CD8-positive, alpha-beta memory T cell (primary cell): ENCODE results near the gene ECI1. TPM values are rescaled to one million over a fixed set of nuclear protein-coding genes. Genes with fewer than 3 reads are reported as not detected.

Source experiments
- CTCF ChIA-PET: fragments of 350-600 bp; sonication (Branson Sonifier 250); formaldehyde crosslinking; loops from one replicate; lab custom pipeline; 2021; ENCODE audit warnings: antibody characterized with exemption; lab: Charles Lee
- POLR2A ChIA-PET: fragments of 350-600 bp; sonication (Branson Sonifier 250); formaldehyde crosslinking; loops from one replicate; lab custom pipeline; 2021; ENCODE audit warnings: antibody characterized with exemption; lab: Charles Lee
- DNase-seq, 5 donors: peaks; one replicate each; pipeline versions ENCODE4 v3.0.0 to v3.0.0-alpha.2; 2020 to 2022; ENCODE audit warnings: mixed read lengths in 1 of 5
- H3K27ac ChIP-seq: one replicate; pipeline ENCODE4 v1.7.0; 2013; ENCODE audit warnings: low read depth, mild to moderate bottlenecking, low read length, moderate library complexity
- H3K27me3 ChIP-seq: 2 replicates; pipeline ENCODE4 v1.7.0; 2013; ENCODE audit warnings: low read length, mild to moderate bottlenecking; ENCODE audit not compliant: insufficient read depth, poor library complexity, severe bottlenecking
- H3K36me3 ChIP-seq: 2 replicates; pipeline ENCODE4 v1.7.0; 2013; ENCODE audit warnings: mild to moderate bottlenecking, low read length, moderate library complexity; ENCODE audit not compliant: insufficient read depth
- H3K4me1 ChIP-seq: 2 replicates; pipeline ENCODE4 v1.7.0; 2013; ENCODE audit warnings: mild to moderate bottlenecking, low read length, moderate library complexity; ENCODE audit not compliant: insufficient read depth
- H3K4me3 ChIP-seq: 2 replicates; pipeline ENCODE4 v1.7.0; 2013; ENCODE audit warnings: mild to moderate bottlenecking, low read length
- H3K9me3 ChIP-seq: 2 replicates; pipeline ENCODE4 v1.7.0; 2013; ENCODE audit warnings: mild to moderate bottlenecking, low read length
- H3K27ac Mint-ChIP-seq, 8 donors: one replicate each; pipeline ENCODE4 v1.8.0; 2020 to 2021; ENCODE audit warnings: mixed read lengths in 8 of 8, mild to moderate bottlenecking in 6 of 8, inconsistent platforms in 3 of 8, moderate library complexity in 3 of 8
- H3K27me3 Mint-ChIP-seq, 2 donors: one replicate each; pipeline ENCODE4 v1.8.0; 2020 to 2021; ENCODE audit warnings: mixed read lengths in 2 of 2, mild to moderate bottlenecking in 1 of 2, moderate library complexity in 1 of 2
- H3K36me3 Mint-ChIP-seq, 3 donors: one replicate each; pipeline ENCODE4 v1.8.0; 2020 to 2021; ENCODE audit warnings: mixed read lengths in 3 of 3, inconsistent platforms in 1 of 3, mild to moderate bottlenecking in 1 of 3
- H3K4me1 Mint-ChIP-seq, 3 donors: one replicate each; pipeline ENCODE4 v1.8.0; 2020 to 2021; ENCODE audit warnings: mixed read lengths in 3 of 3, inconsistent platforms in 1 of 3, mild to moderate bottlenecking in 1 of 3
- H3K4me3 Mint-ChIP-seq, 7 donors: one replicate each; pipeline ENCODE4 v1.8.0; 2020 to 2021; ENCODE audit warnings: mixed read lengths in 7 of 7, mild to moderate bottlenecking in 6 of 7, moderate library complexity in 4 of 7, inconsistent platforms in 2 of 7
- H3K9me3 Mint-ChIP-seq, 5 donors: one replicate each; pipeline ENCODE4 v1.8.0; 2020 to 2022; ENCODE audit warnings: mixed read lengths in 5 of 5, mild to moderate bottlenecking in 3 of 5, moderate library complexity in 2 of 5, inconsistent platforms in 1 of 5
- polyA plus RNA-seq: library from polyadenylated mRNA; unstranded; fragments of 300-500 nt; fragmentation: Illumina TruSeq; gene quantifications from one replicate; pipeline ENCODE4 v1.2.3, GENCODE V29; 2021
- total RNA-seq, 2 experiments: library from RNA; stranded (reverse); gene quantifications; one replicate each; pipeline ENCODE4 v1.2.3, GENCODE V29; 2021

ECI1 gene
- total and polyA plus RNA-seq, 3 experiments from 2014 or later = 30.3 to 45.9 (median 33.1) TPM

GRCh38 chr16:2226245-2226793 lies 25.1 kb downstream of the ECI1 start:
- H3K27ac ChIP-seq = no peak overlapping the region
- ChIA-PET POLR2A (no interaction called here), CTCF (no interaction called here)
- no peak for DNase-seq
- peaks cover 10% of the 10 kb centered on the region for H3K36me3 ChIP-seq
- H3K9me3 ChIP-seq = no peaks in the 10 kb centered on the region
- H3K4me1 ChIP-seq = peaks cover 11% of the 10 kb centered on the region
- H3K4me3 Mint-ChIP-seq = peak overlapping the region in 5 of 7 donors; percentile 33 to 85 (median 52)
- no peaks in the 10 kb centered on the region for H3K27me3 Mint-ChIP-seq
- peaks cover 9 to 32% (median 17%) of the 10 kb centered on the region in 3 donors for H3K4me1 Mint-ChIP-seq
- no peak overlapping the region for H3K4me3 ChIP-seq
- no peaks in the 10 kb centered on the region for H3K9me3 Mint-ChIP-seq
- H3K27ac Mint-ChIP-seq = peak overlapping the region in 3 of 8 donors; percentile 30 to 68 (median 38)
- peaks cover 0 to 36% (median 0%) of the 10 kb centered on the region in 3 donors for H3K36me3 Mint-ChIP-seq
- no peaks in the 10 kb centered on the region for H3K27me3 ChIP-seq

DNA sequence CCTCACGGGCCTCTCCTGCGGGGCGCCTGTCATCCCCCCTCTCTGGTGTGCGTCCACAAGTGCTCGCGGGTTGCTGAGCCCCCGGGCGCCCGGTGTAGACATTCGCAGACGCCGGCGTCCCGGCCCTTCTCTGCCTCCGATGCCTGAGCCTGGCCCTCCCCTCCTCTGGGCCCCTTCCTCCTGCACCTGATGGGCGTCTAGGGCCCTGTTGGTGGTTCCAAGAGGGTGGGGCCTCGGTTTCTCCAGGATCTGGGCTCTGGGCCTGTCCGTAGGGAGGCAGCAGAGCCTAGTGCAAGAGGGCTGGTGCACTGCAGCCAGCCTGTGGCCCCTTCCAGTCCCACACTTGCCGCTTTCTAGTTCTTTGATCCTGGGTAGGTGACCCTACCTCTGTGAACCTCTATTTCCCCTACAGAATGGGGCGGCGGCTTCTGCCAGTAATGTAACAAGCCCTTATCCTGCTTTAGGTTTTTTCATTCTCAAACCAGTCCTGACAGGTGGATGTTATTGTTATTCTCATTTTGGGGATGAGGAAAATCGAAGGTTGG lies 27.4 kb downstream of the ECI1 start:
- ChIA-PET POLR2A (interaction anchor here (1.9 kb wide), 1 partner anchor 10 kb away, joined by 12 read pairs; the partner anchor contains the start of gene PGP), CTCF (no interaction called here)
- Mint-ChIP-seq H3K27ac (peak overlapping the region in 7 of 8 donors; percentile 23 to 93 (median 54)), H3K36me3 (peaks cover 0 to 16% (median 0%) of the 10 kb centered on the region in 3 donors), H3K9me3 (no peaks in the 10 kb centered on the region), H3K4me3 (peak overlapping the region; percentile 78 to 94 (median 84)), H3K27me3 (no peaks in the 10 kb centered on the region), H3K4me1 (peaks cover 9 to 32% (median 17%) of the 10 kb centered on the region in 3 donors)
- H3K4me1 ChIP-seq = peaks cover 11% of the 10 kb centered on the region
- peak overlapping the region; percentile 82 for H3K27ac ChIP-seq
- H3K4me3 ChIP-seq = peak overlapping the region; percentile 87
- no peaks in the 10 kb centered on the region for H3K27me3 ChIP-seq
- H3K36me3 ChIP-seq = no peaks in the 10 kb centered on the region
- no peak for DNase-seq
- H3K9me3 ChIP-seq = no peaks in the 10 kb centered on the region

DNA sequence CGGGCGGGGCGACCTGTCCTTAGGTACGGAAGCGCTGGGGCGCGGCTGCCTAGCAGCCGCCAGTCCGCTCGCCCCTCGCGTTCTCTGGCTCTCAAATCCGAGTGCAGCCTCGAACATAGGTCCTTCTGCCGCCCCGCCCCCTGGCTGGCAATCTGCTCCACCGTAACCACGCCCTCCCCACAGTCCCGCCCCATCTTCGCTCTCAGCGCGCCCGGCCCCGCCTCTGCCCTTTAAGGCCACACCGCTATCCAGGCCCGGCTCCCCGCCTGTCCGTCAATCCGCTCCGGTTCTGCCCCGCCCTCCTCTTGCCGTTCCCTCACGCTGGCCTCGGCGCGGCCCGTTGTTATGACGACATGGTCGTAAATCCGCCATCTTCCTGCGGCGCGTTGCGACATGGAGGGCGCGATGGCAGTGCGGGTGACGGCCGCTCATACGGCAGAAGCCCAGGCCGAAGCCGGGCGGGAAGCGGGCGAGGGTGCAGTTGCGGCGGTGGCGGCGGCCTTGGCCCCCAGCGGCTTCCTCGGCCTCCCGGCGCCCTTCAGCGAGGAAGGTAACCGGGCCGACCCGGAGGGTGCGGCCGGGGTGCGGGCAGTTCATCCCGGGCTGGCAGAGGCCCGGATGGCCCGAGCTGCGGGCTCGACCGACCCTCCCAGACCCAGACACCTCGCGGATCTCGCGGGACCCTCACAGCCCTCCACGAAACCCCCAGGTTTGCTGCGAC lies 28.0 kb downstream of the ECI1 start, which contains the start of gene E4F1:
Gene E4F1, plus strand, starts transcription at position 371 of the 721 bp plus-strand sequence. Its CDS starts 23 bp downstream, at position 394.
- ChIA-PET POLR2A (interaction anchor here (1.9 kb wide), 1 partner anchor 9 kb away, joined by 12 read pairs; the partner anchor contains the start of gene PGP), CTCF (no interaction called here)
- no peaks in the 10 kb centered on the region for H3K9me3 ChIP-seq
- H3K4me1 ChIP-seq = peaks cover 11% of the 10 kb centered on the region
- H3K27me3 Mint-ChIP-seq = no peaks in the 10 kb centered on the region
- no peaks in the 10 kb centered on the region for H3K27me3 ChIP-seq
- peaks cover 0 to 12% (median 0%) of the 10 kb centered on the region in 3 donors for H3K36me3 Mint-ChIP-seq
- H3K27ac ChIP-seq = peak within 1 kb of the TSS; percentile 82
- peak; percentile 97 to 99 (median 99) for DNase-seq
- H3K9me3 Mint-ChIP-seq = no peaks in the 10 kb centered on the region
- H3K27ac Mint-ChIP-seq = peak within 1 kb of the TSS; percentile 71 to 96 (median 80)
- peak within 1 kb of the TSS; percentile 87 for H3K4me3 ChIP-seq
- peaks cover 9 to 32% (median 17%) of the 10 kb centered on the region in 3 donors for H3K4me1 Mint-ChIP-seq
- H3K4me3 Mint-ChIP-seq = peak within 1 kb of the TSS; percentile 84 to 94 (median 87)
- no peaks in the 10 kb centered on the region for H3K36me3 ChIP-seq

DNA sequence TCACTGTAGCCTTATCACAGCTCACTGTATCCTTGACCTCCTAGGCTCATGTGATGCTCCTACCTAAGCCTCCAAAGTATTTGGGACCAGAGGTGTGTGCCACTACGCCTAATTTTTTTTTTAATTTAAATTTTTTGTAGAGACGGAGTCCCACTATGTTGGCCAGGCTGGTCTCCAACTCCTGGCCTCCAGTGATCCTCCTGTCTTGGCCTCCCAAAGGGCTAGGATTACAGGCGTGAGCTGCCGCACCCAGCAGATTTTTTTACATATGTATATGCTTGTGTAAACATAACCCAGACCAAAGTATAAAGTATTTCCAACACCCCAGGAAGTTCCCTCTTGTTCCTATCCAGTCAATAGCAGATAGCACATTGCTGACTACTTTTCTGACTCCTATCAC lies 35.1 kb downstream of the ECI1 start:
- no peaks in the 10 kb centered on the region for H3K9me3 ChIP-seq

GRCh38 chr16:2214719-2214968 lies 36.7 kb downstream of the ECI1 start, which contains the start of gene PGP:
Gene PGP, minus strand, starts transcription at chr16:2214840. Its CDS starts 63 bp downstream, at chr16:2214777.
- Mint-ChIP-seq H3K27me3 (no peaks in the 10 kb centered on the region), H3K4me1 (peaks cover 16 to 26% (median 17%) of the 10 kb centered on the region in 3 donors), H3K27ac (peak within 1 kb of the TSS; percentile 75 to 95 (median 84)), H3K9me3 (no peaks in the 10 kb centered on the region), H3K36me3 (peaks cover 0 to 19% (median 0%) of the 10 kb centered on the region in 3 donors), H3K4me3 (peak within 1 kb of the TSS; percentile 82 to 95 (median 89))
- Histone ChIP-seq H3K27me3 (no peaks in the 10 kb centered on the region), H3K27ac (peak within 1 kb of the TSS; percentile 89), H3K4me3 (peak within 1 kb of the TSS; percentile 93), H3K9me3 (no peaks in the 10 kb centered on the region), H3K4me1 (peaks cover 15% of the 10 kb centered on the region), H3K36me3 (no peaks in the 10 kb centered on the region)
- ChIA-PET POLR2A (interaction anchor here (0.5 to 2.1 kb wide), 16 partner anchors 9 to 1971 kb away, joined by 3 to 20 read pairs (median 6); partner anchors contain the start of genes DNASE1L2, E4F1, ECI1 and MLST8), CTCF (interaction anchor here (1.0 to 1.6 kb wide), 3 partner anchors 9 to 74 kb away, joined by 3 read pairs; partner anchors contain the start of gene MLST8)
- DNase-seq = no peak

More for the DNA sequence above, 35.1 kb downstream of the ECI1 start:
- no peaks in the 10 kb centered on the region for H3K36me3 ChIP-seq
- Mint-ChIP-seq H3K27ac (peak overlapping the region in 2 of 8 donors; percentile 33 to 38), H3K4me3 (peak overlapping the region in 6 of 7 donors; percentile 39 to 95 (median 58)), H3K9me3 (no peaks in the 10 kb centered on the region), H3K27me3 (no peaks in the 10 kb centered on the region), H3K4me1 (peaks cover 16 to 26% (median 17%) of the 10 kb centered on the region in 3 donors), H3K36me3 (peaks cover 0 to 16% (median 0%) of the 10 kb centered on the region in 3 donors)
- peak overlapping the region; percentile 89 for H3K27ac ChIP-seq
- H3K4me3 ChIP-seq = no peak overlapping the region
- ChIA-PET POLR2A (interaction anchor here (0.6 kb wide), 1 partner anchor 33 kb away, joined by 4 read pairs; no protein-coding TSS in a partner anchor), CTCF (no interaction called here)
- H3K27me3 ChIP-seq = no peaks in the 10 kb centered on the region
- DNase-seq = no peak
- H3K4me1 ChIP-seq = peaks cover 15% of the 10 kb centered on the region

GRCh38 chr16:2213817-2214718 lies 37.3 kb downstream of the ECI1 start:
- POLR2A ChIA-PET = interaction anchor here (0.5 to 2.1 kb wide), 15 partner anchors 8 to 1971 kb away, joined by 3 to 20 read pairs (median 7); partner anchors contain the start of genes DNASE1L2, E4F1, ECI1 and MLST8
- peak overlapping the region in 5 of 8 donors; percentile 19 to 95 (median 60) for H3K27ac Mint-ChIP-seq
- peaks cover 0 to 21% (median 0%) of the 10 kb centered on the region in 3 donors for H3K36me3 Mint-ChIP-seq
- Histone ChIP-seq H3K9me3 (no peaks in the 10 kb centered on the region), H3K4me3 (peak overlapping the region; percentile 49), H3K27me3 (no peaks in the 10 kb centered on the region), H3K36me3 (no peaks in the 10 kb centered on the region), H3K4me1 (peaks cover 15% of the 10 kb centered on the region), H3K27ac (peak overlapping the region; percentile 51)
- H3K4me1 Mint-ChIP-seq = peaks cover 16 to 26% (median 17%) of the 10 kb centered on the region in 3 donors
- DNase-seq = no peak
- no peaks in the 10 kb centered on the region for H3K27me3 Mint-ChIP-seq
- CTCF ChIA-PET = interaction anchor here (1.1 to 1.6 kb wide), 2 partner anchors 8 to 73 kb away, joined by 3 read pairs; partner anchors contain the start of gene MLST8
- peak overlapping the region; percentile 70 to 88 (median 74) for H3K4me3 Mint-ChIP-seq
- H3K9me3 Mint-ChIP-seq = no peaks in the 10 kb centered on the region
